Measurements from ENCODE around the gene FBXO11. TPM values are rescaled to one million over a fixed set of nuclear protein-coding genes. Genes with fewer than 3 reads are reported as not detected.

Gene FBXO11
- total and polyA plus RNA-seq, 2 experiments from 2014 or later = 27.4 to 43.5 TPM

DNA sequence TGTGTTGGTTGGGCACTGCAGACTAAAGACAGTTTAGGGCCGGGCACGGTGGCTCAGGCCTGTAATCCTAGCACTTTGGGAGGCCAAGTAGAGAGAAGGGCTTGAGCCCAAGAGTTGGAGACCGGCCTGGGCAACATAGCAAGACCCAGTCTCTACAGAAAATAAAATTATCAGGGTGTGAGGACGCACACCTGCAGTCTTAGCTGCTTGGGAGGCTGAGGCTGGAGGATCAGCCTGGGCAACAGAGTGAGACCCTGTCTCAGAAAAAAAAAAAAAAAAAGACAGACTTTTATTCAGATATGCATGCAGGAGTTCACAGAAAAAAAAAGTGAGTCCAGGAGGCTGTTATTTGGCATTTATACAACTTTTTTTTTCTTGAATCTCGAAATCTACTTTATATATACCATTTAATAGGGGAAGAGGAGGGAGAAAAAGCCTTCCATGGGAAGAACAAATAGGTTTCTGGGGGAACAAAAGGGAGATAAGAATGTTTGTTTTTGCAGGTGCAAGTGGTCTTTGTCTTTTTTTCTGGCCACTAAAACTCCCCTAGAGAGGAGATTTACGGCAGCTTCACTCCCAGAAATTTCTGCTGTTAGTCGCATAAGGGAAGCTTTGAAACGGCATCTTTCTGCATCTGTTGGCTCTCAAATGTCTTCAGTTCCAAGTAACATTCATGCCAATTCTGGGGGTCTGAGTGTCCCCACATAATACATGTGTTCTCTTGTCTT, 127.4 kb downstream of the FBXO11 start:
- H3K27ac ChIP-seq = no peak overlapping the region
- no peaks in the 10 kb centered on the region for H3K36me3 ChIP-seq
- H3K27me3 ChIP-seq = no peaks in the 10 kb centered on the region
- TF ChIP-seq, protein P1, sequence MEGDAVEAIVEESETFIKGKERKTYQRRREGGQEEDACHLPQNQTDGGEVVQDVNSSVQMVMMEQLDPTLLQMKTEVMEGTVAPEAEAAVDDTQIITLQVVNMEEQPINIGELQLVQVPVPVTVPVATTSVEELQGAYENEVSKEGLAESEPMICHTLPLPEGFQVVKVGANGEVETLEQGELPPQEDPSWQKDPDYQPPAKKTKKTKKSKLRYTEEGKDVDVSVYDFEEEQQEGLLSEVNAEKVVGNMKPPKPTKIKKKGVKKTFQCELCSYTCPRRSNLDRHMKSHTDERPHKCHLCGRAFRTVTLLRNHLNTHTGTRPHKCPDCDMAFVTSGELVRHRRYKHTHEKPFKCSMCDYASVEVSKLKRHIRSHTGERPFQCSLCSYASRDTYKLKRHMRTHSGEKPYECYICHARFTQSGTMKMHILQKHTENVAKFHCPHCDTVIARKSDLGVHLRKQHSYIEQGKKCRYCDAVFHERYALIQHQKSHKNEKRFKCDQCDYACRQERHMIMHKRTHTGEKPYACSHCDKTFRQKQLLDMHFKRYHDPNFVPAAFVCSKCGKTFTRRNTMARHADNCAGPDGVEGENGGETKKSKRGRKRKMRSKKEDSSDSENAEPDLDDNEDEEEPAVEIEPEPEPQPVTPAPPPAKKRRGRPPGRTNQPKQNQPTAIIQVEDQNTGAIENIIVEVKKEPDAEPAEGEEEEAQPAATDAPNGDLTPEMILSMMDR (IDR thresholded peaks at IDR 0.05; ENCODE audit: low read depth, low read length) = no peak
- no peaks in the 10 kb centered on the region for H3K4me1 ChIP-seq (ENCODE audit: low read depth)
- no peak for DNase-seq (ENCODE audit: low read depth in 1 of 2, low spot score in 1 of 2)
- H3K9me3 ChIP-seq (ENCODE audit: low read depth) = no peaks in the 10 kb centered on the region
- H3K4me3 ChIP-seq = no peak overlapping the region

DNA sequence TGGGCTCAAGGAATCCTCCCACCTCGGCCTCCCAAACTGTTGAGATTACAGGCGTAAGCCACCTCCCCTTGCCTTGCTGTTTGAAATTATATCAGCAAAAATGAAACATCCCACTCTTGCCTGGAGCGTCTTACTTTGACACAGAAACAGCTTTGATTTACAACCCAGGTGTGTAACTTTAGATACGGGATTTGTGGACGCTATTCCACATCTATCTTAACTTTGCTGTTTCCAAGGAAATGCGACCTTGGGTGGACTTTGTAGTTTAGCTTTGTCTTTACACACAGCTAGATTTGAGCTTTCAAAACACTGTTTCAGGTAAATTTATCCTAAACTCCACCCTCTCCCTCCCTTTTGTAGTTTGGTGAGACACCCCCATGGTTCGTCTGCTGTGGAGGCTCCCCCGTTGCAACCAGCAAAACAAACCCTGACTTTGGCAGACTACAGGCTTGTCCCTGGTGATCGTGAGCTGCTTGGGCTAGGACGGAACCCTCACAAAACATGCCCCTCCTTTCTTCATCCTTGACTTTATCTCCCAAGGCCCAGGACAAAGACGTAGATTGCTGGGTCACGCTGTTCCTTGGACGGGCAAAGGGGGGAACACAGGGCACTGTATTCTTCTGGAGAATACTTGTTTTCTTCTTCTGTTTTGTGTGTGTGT, 128.9 kb downstream of the FBXO11 start:
- no peak overlapping the region for H3K27ac ChIP-seq
- no peaks in the 10 kb centered on the region for H3K36me3 ChIP-seq
- no peak overlapping the region for H3K4me3 ChIP-seq
- H3K4me1 ChIP-seq (ENCODE audit: low read depth) = no peaks in the 10 kb centered on the region
- H3K9me3 ChIP-seq (ENCODE audit: low read depth) = no peaks in the 10 kb centered on the region
- H3K27me3 ChIP-seq = no peaks in the 10 kb centered on the region
- TF ChIP-seq, protein P1 (IDR thresholded peaks at IDR 0.05; ENCODE audit: low read depth, low read length) = no peak
- DNase-seq (ENCODE audit: low read depth in 1 of 2, low spot score in 1 of 2) = no peak

DNA sequence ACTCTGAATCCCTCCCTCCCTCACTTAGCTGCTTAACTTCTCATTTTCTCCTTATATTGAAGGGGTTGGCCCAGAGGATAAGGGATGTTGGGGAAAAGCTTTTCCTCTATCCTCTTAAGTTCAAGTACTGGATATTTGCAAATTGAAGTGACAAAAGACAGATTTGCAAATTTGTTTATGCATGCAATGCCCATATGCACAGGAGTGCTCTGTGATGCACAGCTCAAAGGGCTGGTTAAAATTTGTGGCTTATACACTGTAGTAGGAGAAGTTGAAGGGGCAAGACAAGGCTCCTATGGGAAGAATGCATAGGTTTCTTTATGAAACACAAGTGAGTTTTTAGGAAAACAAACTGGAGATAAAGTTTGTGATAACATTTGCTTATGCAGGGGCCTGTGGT, 131.7 kb downstream of the FBXO11 start:
- H3K27me3 ChIP-seq = no peaks in the 10 kb centered on the region
- DNase-seq (ENCODE audit: low read depth in 1 of 2, low spot score in 1 of 2) = no peak
- H3K9me3 ChIP-seq (ENCODE audit: low read depth) = no peaks in the 10 kb centered on the region
- H3K4me3 ChIP-seq = no peak overlapping the region
- no peak overlapping the region for H3K27ac ChIP-seq
- H3K36me3 ChIP-seq = no peaks in the 10 kb centered on the region
- no peaks in the 10 kb centered on the region for H3K4me1 ChIP-seq (ENCODE audit: low read depth)
- TF ChIP-seq, protein P1 (IDR thresholded peaks at IDR 0.05; ENCODE audit: low read depth, low read length) = no peak

DNA sequence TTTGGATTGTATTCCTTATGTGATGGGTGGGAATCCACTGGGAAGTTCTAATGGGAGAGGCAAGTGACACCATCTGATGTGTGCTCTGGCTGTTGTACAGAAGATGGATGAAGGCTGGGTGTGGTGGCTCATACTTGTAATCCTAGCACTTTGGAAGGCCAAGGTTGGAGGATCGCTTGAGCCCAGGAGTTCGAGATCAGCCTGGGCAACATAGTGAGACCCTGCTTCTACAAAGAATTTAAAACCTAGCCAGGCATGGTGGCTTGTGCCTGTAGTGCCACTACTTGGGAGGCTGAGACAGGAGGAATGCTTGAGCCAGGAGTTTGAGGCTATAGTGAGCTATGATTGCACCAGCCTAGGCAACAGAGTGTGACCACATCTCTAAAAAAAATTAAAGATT, 134.0 kb downstream of the FBXO11 start:
- no peaks in the 10 kb centered on the region for H3K27me3 ChIP-seq
- H3K4me1 ChIP-seq (ENCODE audit: low read depth) = no peaks in the 10 kb centered on the region
- DNase-seq (ENCODE audit: low read depth in 1 of 2, low spot score in 1 of 2) = no peak
- no peaks in the 10 kb centered on the region for H3K36me3 ChIP-seq
- no peaks in the 10 kb centered on the region for H3K9me3 ChIP-seq (ENCODE audit: low read depth)
- TF ChIP-seq, protein P1 (IDR thresholded peaks at IDR 0.05; ENCODE audit: low read depth, low read length) = no peak
- no peak overlapping the region for H3K27ac ChIP-seq
- H3K4me3 ChIP-seq = no peak overlapping the region

DNA sequence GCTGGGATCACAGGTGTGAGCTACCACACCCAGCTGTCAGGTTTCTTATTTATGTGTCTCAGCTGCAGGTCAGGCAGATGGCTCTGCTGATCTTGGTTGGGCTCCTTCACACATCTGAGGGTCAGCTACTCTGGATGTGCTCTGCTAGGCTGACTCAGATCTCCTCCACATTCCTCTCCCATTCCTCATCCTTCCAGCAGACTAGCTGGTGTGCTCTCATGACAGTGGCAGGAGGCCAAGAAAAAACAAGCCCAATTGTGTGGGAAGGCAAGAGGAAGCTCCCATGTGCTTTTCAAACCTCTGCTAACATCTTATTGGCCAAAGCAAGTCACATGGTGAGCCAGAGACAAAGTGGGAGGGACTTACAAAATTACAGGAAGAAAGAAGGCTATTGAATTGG, 135.1 kb downstream of the FBXO11 start:
- DNase-seq (ENCODE audit: low read depth in 1 of 2, low spot score in 1 of 2) = peak in 1 of 2 donors; percentile 69
- TF ChIP-seq, protein P1 (IDR thresholded peaks at IDR 0.05; ENCODE audit: low read depth, low read length) = no peak
- no peaks in the 10 kb centered on the region for H3K36me3 ChIP-seq
- no peak overlapping the region for H3K4me3 ChIP-seq
- no peaks in the 10 kb centered on the region for H3K27me3 ChIP-seq
- H3K4me1 ChIP-seq (ENCODE audit: low read depth) = no peaks in the 10 kb centered on the region
- no peak overlapping the region for H3K27ac ChIP-seq
- H3K9me3 ChIP-seq (ENCODE audit: low read depth) = no peaks in the 10 kb centered on the region
